ENCODE data around the gene WDR87. TPM values are rescaled to one million over a fixed set of nuclear protein-coding genes. Genes with fewer than 3 reads are reported as not detected.

Gene WDR87
- total and polyA plus RNA-seq, 9 of the 15 experiments (the other 6 are each of a cell fraction or from before 2014, with no cell fraction given): not detected

GRCh38 chr19:37951816-37952210 is 45.4 kb upstream of the WDR87 start:
- Histone ChIP-seq H3K9me3 (replicated peaks; ENCODE audit: control insufficient read depth, insufficient read depth, low read depth, low read length) (no peaks in the 10 kb centered on the region), H3K4me2 (ENCODE audit: insufficient read depth, low read length) (no peak overlapping the region), H3K9me1 (ENCODE audit: control insufficient read depth, insufficient read depth, low read length) (no peaks in the 10 kb centered on the region), H3K4me3 (no peak overlapping the region), H2AFZ (ENCODE audit: low read depth, low read length) (no peak overlapping the region), H3K36me3 (ENCODE audit: control insufficient read depth, insufficient read depth, low read length) (no peaks in the 10 kb centered on the region), H3K79me2 (ENCODE audit: control insufficient read depth, insufficient read depth, low read length) (no peaks in the 10 kb centered on the region), H3K27me3 (ENCODE audit: control insufficient read depth in 2 of 2, insufficient read depth in 2 of 2, low read length in 2 of 2) (peaks cover 0 to 5% of the 10 kb centered on the region in 2 experiments; a peak in 3 of 5 replicates), H3K27ac (ENCODE audit: extremely low read depth, low read depth, low read length) (no peak overlapping the region), H3K4me1 (replicated peaks in 1 of 2; ENCODE audit: control insufficient read depth in 2 of 2, insufficient read depth in 2 of 2, low read length in 2 of 2) (peaks cover 0 to 3% of the 10 kb centered on the region in 2 experiments; a peak in 1 of 5 replicates), H3K9ac (ENCODE audit: insufficient read depth in 1 of 2, low read depth in 2 of 2, low read length in 2 of 2) (no peak overlapping the region), H4K20me1 (replicated peaks; ENCODE audit: control insufficient read depth, insufficient read depth, low read length) (no peaks in the 10 kb centered on the region)
- POLR2A ChIA-PET: no interaction called here
- no TSS peak for BruUV-seq (replicated peaks)
- in situ Hi-C loops (cut with MboI): no loop called here
- 0% methylated on average over 1 of the region's 4 CpGs for WGBS (ENCODE audit: insufficient coverage, low coverage, missing lambda C conversion rate)
- ATAC-seq: no peak
- intact Hi-C loops (cut with micrococcal nuclease): no loop called here
- no peak for DNase-seq (ENCODE audit: extremely low read depth in 1 of 4, low spot score in 3 of 4)
- no peak for FAIRE-seq
- CTCF ChIA-PET (ENCODE audit: low intra/inter-chr PET ratio): no interaction called here
- TF ChIP-seq, protein P1, sequence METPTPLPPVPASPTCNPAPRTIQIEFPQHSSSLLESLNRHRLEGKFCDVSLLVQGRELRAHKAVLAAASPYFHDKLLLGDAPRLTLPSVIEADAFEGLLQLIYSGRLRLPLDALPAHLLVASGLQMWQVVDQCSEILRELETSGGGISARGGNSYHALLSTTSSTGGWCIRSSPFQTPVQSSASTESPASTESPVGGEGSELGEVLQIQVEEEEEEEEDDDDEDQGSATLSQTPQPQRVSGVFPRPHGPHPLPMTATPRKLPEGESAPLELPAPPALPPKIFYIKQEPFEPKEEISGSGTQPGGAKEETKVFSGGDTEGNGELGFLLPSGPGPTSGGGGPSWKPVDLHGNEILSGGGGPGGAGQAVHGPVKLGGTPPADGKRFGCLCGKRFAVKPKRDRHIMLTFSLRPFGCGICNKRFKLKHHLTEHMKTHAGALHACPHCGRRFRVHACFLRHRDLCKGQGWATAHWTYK (CRISPR knock-in tag; IDR thresholded peaks at IDR 0.05): no peak
- TF ChIP-seq PHF21A (IDR thresholded peaks at IDR 0.05; ENCODE audit: borderline replicate concordance, low read depth): no peak
- no peak for TF ChIP-seq SIN3A (IDR thresholded peaks at IDR 0.05; ENCODE audit: borderline replicate concordance in 2 of 2, control insufficient read depth in 1 of 2, low read depth in 2 of 2, low read length in 2 of 2)
- TF ChIP-seq ZNF24 (IDR thresholded peaks at IDR 0.05): no peak
- no peak for TF ChIP-seq ZZZ3 (IDR thresholded peaks at IDR 0.05)
- TF ChIP-seq, protein P2, sequence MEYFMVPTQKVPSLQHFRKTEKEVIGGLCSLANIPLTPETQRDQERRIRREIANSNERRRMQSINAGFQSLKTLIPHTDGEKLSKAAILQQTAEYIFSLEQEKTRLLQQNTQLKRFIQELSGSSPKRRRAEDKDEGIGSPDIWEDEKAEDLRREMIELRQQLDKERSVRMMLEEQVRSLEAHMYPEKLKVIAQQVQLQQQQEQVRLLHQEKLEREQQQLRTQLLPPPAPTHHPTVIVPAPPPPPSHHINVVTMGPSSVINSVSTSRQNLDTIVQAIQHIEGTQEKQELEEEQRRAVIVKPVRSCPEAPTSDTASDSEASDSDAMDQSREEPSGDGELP (CRISPR knock-in tag; IDR thresholded peaks at IDR 0.05; ENCODE audit: borderline replicate concordance): no peak
- TF ChIP-seq ZNF263 (CRISPR knock-in tag; IDR thresholded peaks at IDR 0.05; ENCODE audit: borderline replicate concordance): no peak
- TF ChIP-seq, protein P3, sequence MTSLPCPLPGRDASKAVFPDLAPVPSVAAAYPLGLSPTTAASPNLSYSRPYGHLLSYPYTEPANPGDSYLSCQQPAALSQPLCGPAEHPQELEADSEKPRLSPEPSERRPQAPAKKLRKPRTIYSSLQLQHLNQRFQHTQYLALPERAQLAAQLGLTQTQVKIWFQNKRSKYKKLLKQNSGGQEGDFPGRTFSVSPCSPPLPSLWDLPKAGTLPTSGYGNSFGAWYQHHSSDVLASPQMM (CRISPR knock-in tag; IDR thresholded peaks at IDR 0.05): no peak
- TF ChIP-seq CGGBP1 (CRISPR knock-in tag; IDR thresholded peaks at IDR 0.05): no peak
- TF ChIP-seq ZNF695 (CRISPR knock-in tag; IDR thresholded peaks at IDR 0.05): no peak
- TF ChIP-seq JUND (IDR thresholded peaks at IDR 0.05; ENCODE audit: borderline replicate concordance, low read depth, low read length): no peak
- no peak for TF ChIP-seq JUND (tag; IDR thresholded peaks at IDR 0.05; ENCODE audit: borderline replicate concordance, low read depth, low read length)
- no peak for TF ChIP-seq NR1H2 (CRISPR knock-in tag; IDR thresholded peaks at IDR 0.05)
- TF ChIP-seq ARID3A (IDR thresholded peaks at IDR 0.05; ENCODE audit: borderline replicate concordance, low read depth, low read length): no peak
- TF ChIP-seq POLR2B (IDR thresholded peaks at IDR 0.05; ENCODE audit: low read depth, partially characterized antibody): no peak
- TF ChIP-seq, protein P4, sequence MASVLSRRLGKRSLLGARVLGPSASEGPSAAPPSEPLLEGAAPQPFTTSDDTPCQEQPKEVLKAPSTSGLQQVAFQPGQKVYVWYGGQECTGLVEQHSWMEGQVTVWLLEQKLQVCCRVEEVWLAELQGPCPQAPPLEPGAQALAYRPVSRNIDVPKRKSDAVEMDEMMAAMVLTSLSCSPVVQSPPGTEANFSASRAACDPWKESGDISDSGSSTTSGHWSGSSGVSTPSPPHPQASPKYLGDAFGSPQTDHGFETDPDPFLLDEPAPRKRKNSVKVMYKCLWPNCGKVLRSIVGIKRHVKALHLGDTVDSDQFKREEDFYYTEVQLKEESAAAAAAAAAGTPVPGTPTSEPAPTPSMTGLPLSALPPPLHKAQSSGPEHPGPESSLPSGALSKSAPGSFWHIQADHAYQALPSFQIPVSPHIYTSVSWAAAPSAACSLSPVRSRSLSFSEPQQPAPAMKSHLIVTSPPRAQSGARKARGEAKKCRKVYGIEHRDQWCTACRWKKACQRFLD (CRISPR knock-in tag; IDR thresholded peaks at IDR 0.05): no peak
- TF ChIP-seq MTA1 (IDR thresholded peaks at IDR 0.05; ENCODE audit: borderline replicate concordance): no peak
- no peak for TF ChIP-seq ZNF551 (CRISPR knock-in tag; IDR thresholded peaks at IDR 0.05)

Measured in K562 (cell line).